NCI-H524 treated with DMSO at 0.1 percent for 48 hours (cell line): ENCODE measurements around the gene RAD1.
A peak's percentile ranks its signal among the peaks of the same experiment; 100 is the strongest.

Source experiments
- DNase-seq: peaks from one replicate; lab custom pipeline; 2025; lab: John Stamatoyannopoulos, UW

Gene RAD1

DNA sequence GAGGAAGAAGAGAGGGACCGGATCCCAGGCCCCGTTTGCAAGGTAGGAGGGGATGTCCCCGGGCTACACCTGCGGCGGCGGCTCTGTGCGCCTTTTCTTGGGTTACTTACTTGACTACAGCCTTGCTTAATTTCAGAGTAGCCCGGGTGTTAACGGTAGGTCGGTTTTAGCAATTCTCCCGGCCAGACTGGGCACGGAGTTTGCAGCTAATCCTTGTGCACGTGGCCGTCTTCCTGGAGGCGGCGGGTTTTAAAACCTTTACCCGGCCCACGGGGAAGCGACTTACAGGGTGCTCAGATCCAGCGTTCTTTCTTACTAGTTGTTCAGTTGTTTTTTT is 520 bp upstream of the RAD1 start:
- DNase-seq: no peak

DNA sequence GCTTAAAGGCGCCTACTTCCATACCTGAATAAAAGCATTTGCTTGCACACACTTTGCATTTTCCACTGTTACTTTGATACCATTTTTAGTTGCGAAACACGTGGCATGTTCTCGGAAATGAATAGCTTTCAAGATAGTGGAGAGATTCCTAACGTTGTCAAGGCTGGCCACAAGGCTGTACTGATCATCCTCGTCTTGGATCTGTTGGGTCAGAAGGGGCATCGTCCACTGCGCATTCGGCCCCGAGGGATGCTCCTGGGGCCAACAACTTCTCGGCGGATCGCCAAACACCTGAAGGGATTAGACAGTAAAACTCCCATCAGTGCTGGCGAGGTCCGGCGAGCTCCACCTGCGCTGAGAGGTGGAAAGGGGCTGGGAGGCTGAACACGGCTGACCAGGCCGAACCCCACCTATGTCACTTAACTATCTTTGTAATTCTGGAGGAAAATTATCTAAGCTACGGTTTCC is 599 bp downstream of the RAD1 start:
- DNase-seq: no peak

DNA sequence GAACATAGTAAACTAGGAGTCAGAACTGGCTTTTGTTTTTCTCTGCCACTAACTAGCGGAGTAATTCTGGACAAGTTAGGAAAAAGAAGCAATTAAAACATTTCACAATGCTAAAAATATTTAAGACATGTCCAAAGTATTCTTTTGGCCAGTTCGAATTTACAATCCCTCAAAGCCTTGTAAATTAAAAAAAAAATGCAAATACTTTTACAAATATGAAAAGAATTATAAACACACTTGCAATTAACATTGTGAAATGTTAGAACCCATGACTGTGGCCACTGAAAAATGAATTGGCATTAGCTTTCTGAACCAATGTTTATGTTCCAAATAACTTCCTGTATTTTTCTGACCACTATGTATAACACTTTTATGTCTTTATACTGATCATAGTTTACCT is 2.2 kb downstream of the RAD1 start:
- DNase-seq: no peak

DNA sequence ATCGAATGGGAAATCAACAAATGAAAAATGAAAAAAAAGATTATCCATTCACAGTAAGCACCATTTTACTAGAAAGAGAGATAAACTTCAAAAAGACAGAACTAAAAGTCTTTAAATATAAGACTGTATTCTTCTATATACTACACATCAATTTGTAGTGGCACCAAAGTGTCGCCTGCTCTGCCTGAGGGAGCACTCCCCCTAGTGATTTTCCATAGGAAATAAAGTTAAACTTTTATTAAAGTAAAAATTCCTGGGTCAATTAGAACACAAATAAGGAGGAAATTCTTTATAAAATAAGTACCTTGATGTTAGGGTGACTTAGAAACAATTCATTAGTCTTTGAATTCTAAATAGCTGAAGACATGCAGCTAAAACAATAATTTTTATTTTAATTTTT is 9.7 kb downstream of the RAD1 start:
- no peak for DNase-seq

DNA sequence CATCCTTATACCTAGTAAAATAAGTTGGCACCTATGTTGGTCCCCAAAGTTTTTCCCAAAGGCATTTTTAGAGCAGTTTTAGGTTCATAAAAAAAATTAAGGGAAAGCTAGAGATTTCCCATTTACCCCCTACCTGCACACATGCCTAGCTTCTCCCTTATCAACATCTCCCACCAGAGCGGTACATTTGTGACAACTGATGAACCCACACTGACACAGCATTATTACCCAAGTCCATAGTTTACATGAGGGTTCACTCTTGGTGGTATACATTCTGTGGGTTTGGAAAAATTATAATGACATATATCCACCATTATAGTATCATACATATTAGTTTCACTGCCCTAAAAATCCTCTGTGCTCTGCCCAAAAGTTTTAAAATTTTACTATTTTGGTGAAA is 12.0 kb downstream of the RAD1 start:
- DNase-seq: no peak

DNA sequence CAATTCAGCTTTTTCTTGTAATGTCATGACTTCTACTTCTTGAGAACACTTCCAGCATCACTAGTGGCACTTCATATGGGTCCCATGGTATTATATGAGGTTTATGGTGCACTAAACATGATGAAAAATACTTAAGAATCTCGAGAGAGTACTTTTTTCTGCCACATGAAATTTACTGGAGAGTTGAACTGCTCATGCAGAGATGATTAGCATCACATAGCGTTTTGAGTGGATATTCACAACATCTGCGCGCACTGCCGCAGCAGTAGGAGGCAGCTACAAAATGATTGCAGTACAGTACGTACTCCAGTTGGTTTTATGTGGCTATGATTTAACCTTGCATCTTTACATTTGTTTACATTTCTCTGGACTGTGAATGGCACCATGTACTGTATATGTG is 14.7 kb downstream of the RAD1 start:
- DNase-seq: no peak

DNA sequence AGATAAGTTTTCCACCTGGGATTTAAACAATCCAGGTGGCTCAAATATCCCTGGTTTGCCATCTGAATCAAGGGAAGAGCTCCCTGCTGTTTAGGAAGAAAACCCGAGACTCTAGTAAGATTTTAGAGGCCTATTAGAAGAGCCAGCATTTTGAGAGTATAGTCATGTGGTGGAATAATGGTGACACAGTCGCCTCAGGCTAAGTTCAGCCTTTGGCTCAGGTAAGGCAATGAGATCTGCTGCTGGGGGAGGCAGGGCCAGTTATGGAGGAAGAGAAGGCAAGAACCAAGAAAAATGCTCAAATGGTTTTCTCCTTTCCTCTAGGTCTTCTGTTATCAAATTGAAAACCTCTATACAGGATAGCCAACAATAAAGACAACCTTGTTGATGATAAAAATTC is 16.2 kb downstream of the RAD1 start:
- DNase-seq: no peak

DNA sequence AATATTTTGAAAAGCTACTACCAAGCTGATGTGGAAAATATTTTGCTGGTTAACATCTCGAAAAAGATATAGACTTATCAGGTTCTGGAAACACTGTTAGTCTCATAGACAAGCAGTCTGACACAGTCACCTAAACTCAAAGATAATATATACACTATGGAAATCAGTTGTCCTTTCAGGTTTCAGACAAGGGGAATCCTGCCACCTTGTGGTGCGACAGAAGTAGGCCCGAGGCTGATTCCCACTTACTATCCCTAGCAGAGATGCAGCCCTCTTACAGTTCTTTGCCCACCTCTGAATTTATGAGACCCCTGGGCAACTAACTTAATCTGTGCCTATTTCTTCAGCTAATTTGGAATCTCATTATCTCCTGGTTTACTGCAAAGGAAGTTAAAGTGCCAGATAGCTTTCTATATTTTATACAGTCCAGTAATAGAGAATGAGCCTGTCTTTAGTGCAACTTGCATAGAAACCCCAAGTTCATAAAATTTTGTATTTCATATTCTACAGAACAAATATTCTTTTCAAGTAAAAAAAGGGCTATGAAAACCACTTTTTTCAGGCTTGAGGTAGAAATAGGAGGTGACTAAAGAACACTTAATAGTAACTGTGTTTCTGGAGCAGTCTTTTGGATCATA is 16.9 kb downstream of the RAD1 start:
- DNase-seq: peak; percentile 30

DNA sequence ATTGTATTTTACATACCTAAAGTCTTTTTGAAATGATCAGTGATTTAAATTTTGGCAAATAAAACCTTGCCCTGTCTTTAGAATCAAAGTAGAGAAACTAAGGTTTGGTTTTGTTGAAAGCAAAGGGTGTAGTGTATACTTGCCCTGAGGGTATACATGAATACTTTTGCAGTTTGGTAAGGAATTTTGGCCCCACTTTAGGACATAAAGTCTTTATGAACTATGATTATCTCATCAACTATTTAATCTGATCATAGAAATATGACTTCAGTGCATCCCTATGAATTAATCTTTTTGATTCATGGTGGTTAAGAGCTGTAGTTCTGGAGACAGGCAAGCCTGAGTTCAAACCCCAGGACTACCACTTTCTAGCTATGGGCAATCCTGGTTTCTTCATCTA is 17.7 kb downstream of the RAD1 start:
- DNase-seq: no peak

DNA sequence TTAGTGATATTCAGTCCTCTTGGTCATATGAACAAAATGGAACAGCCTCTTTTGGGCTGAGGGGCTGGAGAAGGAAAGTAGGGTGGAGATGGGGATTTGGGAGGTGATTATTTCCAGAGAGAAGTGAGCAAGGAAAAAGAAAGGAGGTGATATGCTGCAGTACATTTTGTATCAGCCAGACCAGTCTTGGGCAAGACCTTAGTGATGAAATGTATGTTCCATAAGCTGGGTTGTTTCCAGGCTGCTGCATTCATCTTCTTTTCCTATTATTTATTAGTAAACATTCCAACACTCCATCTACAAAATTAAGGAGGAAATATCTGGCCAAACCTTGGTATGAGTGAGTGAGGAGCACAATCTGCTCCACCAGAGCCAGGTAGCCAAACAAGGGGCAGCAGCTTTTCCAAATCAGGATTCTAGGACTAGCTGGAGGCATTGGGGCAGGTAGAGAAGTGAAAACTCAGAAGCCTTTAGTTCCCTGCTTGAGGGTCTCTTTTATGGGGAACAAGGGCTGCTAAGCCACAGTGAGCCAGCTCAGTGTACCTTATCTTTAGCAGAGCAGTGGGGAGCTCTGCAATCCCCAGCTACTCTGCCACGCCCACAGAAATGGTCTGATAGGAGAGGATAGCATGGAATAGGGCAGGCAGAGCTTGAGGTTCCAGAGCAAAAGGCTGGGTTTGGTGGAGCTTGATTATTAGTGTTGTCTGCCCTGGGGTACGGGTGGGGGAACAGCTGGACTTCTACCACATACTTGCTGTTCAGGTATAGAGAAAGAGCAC is 19.5 kb downstream of the RAD1 start:
- no peak for DNase-seq

DNA sequence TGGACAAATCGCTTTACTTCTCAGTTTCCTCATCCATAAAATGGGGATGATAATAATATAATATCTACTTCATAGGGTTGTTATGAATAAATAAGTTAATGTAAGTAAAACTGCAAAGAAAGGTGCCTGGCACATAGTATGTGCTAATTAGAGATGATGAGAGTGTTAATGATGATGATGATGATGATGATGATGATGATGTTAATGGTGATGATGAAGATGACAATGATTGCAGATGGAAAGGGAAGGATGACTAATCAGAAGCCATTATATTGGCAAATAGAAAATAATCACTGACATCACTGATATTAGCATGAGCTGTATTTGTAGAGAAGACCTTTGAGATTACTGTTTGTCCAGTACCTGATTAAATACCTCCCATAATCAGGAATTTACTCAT is 20.6 kb downstream of the RAD1 start:
- no peak for DNase-seq

DNA sequence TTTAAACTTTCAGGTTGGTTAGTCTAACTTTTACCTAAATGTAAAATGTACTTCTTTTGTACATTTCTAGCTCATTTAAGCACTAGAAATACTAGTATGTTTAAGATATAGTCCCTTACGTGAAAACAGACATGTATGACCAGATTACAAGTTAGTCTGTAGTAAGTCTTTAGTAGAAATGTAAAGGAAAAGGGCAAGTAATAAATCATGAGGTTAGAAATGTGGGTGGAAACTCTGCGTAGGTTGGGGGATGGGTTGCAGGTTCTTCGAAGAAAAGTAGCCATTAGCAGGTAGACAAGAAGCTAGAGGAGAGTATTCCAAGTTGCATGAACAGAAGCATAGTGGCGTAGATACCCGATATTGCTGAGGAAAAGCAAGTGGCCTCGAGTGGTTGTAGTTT is 22.9 kb downstream of the RAD1 start:
- no peak for DNase-seq

DNA sequence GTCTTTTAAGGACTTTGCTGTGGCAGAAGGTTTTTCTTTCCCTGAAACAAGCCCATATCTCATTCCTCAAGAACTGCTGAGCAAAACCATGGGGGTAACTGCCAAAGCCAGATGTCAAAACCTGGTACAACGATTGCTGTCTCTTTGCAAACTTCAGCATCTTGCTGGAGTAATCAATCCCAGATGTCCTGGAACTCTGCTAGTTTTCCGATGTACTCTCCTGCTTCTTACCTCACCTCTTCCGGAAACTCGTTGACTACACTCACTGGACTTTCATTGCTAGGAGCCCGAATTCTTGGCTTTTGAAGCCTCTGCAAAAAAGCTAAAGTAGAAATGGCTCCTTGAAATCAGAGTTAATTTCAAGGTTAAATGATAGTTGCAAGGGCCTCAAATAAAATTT is 23.3 kb downstream of the RAD1 start:
- DNase-seq: no peak

DNA sequence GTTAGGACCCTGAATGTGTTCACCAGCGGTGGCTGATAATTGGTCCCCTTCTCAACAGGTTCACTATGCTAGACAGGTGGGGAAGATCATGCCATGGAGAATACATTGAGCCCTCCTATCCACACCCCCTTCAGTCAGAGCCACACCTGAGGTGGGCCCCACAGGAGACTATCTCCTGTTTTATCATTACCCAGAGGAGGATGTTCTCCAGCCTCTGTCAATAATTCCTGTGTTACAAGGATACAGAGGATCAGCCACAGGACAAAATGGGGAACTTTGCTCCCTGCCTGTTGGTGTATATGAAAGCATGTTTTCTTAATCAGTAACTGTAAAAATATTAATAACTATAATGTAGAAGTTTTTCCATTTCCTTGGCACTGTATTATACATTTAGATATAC is 25.9 kb downstream of the RAD1 start:
- DNase-seq: no peak

DNA sequence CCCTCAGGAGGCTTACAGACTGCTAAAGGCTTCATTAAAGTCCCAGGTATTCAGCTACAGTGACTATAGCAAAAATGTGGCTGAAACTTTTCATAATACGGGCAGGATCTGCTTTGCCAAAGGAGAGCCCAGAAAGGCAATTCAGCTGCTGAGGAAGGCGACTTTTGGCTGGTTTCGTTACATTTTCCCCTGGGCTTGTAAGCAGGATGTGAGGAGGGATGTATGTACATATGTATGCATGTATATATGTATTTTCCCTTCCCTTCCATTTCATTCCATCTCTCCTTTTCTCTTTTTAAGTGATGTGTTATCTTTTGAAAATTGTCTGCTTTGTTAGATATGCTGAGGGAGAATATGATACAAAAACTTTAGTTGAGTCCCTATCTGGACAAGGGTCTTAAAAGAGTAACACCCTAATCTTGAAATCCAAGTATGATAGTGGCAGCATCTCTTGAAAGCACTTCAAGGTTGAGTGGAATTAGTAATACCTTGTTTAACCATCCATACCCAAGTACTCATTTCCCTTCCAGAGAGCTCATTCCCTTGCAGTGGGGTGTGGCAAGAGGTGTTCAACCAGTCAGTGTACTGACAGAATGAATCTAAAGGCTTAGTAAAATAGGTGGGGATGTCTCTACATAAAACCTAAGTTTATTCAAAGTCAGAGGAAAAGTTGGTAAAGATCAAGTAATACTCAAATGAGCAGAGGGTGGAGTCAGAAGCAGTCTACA is 28.7 kb downstream of the RAD1 start:
- DNase-seq: peak; percentile 27

DNA sequence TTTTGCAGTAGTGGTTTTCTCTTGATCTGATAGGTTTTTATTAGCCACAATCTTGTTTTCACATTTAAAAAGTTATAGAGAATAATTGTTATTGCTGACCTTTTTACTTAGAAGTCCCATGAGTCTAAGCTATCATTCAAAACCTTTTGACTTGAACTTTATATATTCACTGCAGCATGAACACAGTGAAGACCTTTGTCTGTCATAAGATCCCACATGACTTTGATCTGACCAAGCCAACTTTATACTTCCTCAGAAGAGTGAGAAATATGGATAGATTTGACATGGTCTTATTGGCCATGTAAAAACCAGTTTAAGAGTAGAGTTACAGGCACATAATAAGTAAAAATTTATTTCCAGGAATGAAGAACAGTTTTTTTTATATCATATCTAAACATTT is 34.1 kb downstream of the RAD1 start:
- DNase-seq: no peak

DNA sequence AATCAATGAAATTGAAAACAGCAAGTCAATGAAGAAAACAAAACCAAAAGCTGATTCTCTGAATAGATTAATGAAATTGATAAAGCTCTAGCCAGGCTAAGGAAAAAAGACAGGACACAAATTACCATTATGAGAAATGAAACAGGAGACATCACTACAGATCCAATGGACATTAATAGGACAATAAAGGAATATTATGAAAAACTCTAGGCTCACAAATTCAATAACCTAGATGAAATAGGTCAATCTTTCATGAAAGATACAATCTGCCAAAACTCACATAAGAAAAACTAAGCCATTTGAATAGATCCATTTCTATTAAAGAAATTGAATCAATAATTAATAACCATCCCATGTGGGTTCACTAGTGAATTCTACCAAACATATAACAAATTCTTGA is 39.0 kb downstream of the RAD1 start:
- DNase-seq: no peak

DNA sequence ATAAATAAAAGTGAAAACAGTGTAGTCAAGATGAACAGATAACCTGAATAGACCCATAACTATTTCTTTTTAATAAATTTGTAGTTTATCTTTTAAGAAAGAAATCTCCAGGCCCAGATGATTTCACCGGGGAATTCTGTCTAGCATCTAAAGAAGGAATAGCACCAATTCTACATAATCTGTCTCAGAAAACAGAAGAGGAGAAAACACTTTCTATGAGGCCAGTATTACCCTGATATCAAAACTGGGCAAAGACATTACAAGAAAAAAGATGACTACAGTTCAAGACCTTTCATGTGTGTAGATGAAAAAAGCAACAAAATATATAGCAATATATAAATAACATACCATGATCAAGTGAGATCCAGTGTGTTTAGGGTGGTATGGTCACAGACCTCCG is 44.9 kb downstream of the RAD1 start:
- no peak for DNase-seq

DNA sequence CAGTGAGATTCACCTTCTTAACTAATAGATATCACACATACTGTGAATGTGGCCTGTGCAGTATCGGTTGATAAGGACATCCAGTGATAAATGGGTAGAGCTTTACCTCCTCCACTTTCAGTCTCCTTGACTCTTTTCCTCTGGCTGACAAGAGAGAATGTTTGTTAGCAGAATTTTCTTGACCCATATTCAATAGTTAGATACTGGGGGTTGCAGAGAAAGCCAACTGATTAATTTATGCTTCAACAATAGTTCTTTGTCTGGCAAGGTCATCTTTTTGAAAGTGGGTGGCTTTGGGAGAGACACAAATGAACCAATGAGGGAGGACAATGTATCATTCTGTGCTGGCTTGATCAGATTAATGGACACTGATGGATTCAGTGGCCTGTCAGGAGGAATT is 46.0 kb downstream of the RAD1 start:
- DNase-seq: no peak

DNA sequence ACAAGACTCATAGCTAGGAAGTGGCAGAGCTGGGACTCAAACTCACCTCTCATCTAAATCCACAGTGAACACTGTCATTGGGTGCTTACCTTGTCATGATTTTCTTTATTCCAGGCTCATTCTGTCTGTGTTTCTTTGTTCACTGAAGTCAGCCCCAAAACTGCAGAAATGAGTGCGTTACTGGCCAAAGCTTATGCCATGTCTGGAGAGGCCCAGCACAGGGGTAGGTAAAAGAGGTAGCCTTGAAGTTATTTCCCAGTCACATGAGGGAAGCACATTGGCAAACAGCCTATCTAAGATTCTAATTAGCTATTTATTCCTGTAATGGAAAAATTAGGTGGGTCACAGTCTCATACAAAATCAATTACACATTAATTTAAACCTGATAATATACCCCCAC is 46.5 kb downstream of the RAD1 start:
- DNase-seq: no peak

DNA sequence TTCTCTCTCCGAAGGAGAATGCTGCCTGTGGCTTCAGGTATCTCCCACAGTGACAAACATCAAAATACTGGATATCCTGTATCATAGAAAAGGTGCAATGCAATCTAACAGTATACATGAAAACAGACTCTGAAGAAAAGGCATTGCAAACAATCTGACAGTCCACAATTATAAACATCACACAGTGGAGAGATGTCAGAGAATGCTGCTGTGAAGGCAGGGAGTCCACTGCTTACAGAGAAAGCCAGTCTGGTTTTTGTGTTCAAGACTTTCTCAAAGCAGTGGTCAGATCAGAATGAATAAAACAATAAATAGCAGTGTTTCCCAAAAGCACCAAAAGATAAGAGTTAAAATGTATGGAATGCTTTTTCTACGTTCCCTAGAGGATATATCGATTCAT is 47.6 kb downstream of the RAD1 start:
- DNase-seq: no peak

DNA sequence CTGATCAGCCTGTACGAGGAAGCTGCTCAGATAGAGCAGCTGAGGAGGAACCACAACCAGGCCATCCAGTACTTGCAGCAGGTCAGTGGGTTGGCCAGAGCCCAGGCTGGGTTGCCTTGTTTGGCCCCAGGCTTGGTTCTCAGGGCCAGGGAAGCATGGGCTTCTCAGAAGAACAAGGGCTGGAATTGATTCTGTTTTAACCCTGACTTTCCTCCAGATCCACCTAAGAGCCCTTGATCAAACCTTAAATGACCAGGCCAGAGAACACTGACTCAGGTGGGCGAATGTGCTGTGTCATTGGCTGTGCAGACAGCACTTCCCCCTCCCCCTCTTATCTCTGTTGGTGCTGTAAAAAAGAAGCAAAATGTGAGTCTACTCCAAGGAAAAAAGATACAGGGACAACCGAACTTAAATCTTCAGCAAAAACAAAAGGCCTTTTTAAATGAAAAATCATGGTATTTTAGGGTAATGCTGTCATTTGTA is 48.3 kb downstream of the RAD1 start:
- DNase-seq: no peak

DNA sequence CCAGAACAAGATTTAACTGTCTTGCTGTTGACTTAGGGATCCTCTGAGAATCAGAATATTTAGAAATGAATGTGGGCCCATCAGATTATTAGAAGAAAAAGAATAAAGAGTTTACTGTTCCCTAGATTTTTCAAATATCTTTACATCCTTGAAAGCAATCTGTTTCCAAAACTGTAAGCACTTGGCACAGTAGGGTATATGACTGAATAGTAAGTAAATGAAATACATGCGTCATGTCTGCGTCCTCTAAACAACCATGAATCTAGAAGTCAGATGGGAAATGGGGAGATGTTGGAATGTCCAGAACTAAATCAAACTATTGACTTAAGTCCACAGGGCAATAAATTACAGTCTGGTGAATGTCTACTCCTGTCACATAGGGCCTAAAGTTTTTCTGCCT is 50.2 kb downstream of the RAD1 start:
- no peak for DNase-seq
